Transverse colon (tissue), 4 donors: ENCODE measurements around the gene HPN.

ENCODE experiments used
- CTCF ChIP-seq, 5 experiments: fragments of 200-600 bp in 3 of 5; fragments of 450-650 bp in 2 of 5; sonication (generic) in 3 of 5; IDR thresholded peaks; 1 replicate in 2 of 5; 2 replicates in 3 of 5; pipeline ENCODE4 v1.5.1; 2016 to 2017; ENCODE audit warnings: antibody characterized with exemption in 5 of 5, inconsistent platforms in 3 of 5, mild to moderate bottlenecking in 2 of 5, moderate library complexity in 1 of 5
- EP300 ChIP-seq: sonication (generic); formaldehyde crosslinking; IDR thresholded peaks from one replicate; pipeline ENCODE4 v1.6.1; 2017; ENCODE audit warnings: antibody characterized with exemption, low read depth
- POLR2A ChIP-seq: fragments of 450-650 bp; IDR thresholded peaks from one replicate; pipeline ENCODE4 v1.6.1; 2016; ENCODE audit warnings: antibody characterized with exemption, mild to moderate bottlenecking, moderate library complexity
- POLR2AphosphoS5 ChIP-seq, 3 donors: sonication (generic); formaldehyde crosslinking; IDR thresholded peaks; one replicate each; pipeline ENCODE4 v1.6.1; 2016; ENCODE audit warnings: antibody characterized with exemption in 3 of 3

DNA sequence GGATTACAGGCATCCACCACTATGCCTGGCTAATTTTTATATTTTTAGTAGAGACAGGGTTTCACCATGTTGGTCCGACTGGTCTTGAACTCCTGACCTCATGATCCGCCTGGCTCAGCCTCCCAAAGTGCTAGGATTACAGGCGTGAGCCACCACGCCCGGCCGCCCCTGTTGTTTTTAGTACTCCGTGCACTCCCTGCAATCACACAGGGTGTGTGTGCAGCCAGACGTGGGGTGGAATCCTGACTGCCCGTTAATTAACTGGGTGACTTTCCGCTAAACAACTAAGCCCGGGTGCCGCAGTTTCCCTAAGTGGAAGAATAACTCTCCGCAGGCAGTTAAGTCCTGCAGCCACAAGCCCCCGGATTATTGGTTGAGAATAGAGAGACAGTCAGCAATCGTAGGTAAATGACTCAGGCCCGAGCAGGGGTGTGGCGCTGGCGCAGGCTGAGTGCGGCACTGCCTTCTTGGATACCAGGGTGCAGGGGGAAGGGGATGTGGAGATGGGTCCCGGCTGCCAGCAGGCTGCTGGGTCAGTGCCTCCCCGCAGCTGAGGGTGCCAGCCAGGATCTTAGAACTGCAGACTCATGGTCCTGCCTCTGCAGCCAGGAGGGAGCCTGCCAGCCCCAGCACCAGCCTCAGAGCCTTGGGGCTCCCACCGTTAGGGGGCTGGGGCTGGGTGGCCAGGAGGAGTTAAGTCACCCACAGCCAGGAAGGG, 68.0 kb downstream of the HPN start:
- TF ChIP-seq POLR2A (no peak), CTCF (IDR thresholded peaks at IDR 0.05) (no peak), POLR2AphosphoS5 (IDR thresholded peaks at IDR 0.05) (no peak), EP300 (no peak)
